Fibroblast of the aortic adventitia (primary cell): Measurements from ENCODE around the gene COASY. TPM values are rescaled to one million over a fixed set of nuclear protein-coding genes. Genes with fewer than 3 reads are reported as not detected.

Source experiments
- DNase-seq: peaks from one replicate; pipeline ENCODE4 v3.0.0-alpha.2; 2010; ENCODE audit warnings: low read depth
- H3K4me3 ChIP-seq: 2 replicates; pipeline ENCODE4 v1.5.1; 2011; ENCODE audit warnings: low read depth, mild to moderate bottlenecking, control low read depth, low read length, moderate library complexity
- total RNA-seq: library from RNA; depleted of rRNA; stranded (reverse); fragments of >200 nt; gene quantifications from 2 replicates; pipeline ENCODE4 v1.2.3, GENCODE V29; 2012; ENCODE audit warnings: low replicate concordance
- TF ChIP-seq, protein P1 (sequence below): IDR thresholded peaks from 2 replicates; pipeline ENCODE4 v1.5.1; 2011; ENCODE audit warnings: mild to moderate bottlenecking, low read length, control low read depth, inconsistent platforms; ENCODE audit not compliant: insufficient read depth

The COASY gene
- total RNA-seq, 1 donor = 19.1 TPM

DNA sequence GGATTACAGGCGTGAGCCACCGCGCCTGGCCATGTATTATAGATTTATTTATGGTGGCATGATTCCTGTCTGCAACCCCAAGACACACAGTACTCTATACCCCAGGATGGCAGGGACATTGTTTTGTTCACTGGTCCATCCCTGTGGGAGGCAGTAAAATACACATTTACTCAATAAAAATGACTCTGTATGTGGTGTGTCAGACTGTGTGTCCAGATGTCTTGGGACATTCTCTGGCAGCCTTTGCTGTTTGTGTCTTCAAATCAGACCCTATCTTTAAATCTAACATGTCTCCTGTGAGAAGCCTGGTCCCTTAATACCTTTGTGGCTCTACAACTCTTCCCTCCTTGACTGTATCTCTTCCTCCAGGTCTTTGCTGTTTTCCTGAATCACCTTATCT, 1.7 kb upstream of the COASY start:
- no peak for DNase-seq
- TF ChIP-seq, protein P1, sequence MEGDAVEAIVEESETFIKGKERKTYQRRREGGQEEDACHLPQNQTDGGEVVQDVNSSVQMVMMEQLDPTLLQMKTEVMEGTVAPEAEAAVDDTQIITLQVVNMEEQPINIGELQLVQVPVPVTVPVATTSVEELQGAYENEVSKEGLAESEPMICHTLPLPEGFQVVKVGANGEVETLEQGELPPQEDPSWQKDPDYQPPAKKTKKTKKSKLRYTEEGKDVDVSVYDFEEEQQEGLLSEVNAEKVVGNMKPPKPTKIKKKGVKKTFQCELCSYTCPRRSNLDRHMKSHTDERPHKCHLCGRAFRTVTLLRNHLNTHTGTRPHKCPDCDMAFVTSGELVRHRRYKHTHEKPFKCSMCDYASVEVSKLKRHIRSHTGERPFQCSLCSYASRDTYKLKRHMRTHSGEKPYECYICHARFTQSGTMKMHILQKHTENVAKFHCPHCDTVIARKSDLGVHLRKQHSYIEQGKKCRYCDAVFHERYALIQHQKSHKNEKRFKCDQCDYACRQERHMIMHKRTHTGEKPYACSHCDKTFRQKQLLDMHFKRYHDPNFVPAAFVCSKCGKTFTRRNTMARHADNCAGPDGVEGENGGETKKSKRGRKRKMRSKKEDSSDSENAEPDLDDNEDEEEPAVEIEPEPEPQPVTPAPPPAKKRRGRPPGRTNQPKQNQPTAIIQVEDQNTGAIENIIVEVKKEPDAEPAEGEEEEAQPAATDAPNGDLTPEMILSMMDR = no peak
- no peak overlapping the region for H3K4me3 ChIP-seq

DNA sequence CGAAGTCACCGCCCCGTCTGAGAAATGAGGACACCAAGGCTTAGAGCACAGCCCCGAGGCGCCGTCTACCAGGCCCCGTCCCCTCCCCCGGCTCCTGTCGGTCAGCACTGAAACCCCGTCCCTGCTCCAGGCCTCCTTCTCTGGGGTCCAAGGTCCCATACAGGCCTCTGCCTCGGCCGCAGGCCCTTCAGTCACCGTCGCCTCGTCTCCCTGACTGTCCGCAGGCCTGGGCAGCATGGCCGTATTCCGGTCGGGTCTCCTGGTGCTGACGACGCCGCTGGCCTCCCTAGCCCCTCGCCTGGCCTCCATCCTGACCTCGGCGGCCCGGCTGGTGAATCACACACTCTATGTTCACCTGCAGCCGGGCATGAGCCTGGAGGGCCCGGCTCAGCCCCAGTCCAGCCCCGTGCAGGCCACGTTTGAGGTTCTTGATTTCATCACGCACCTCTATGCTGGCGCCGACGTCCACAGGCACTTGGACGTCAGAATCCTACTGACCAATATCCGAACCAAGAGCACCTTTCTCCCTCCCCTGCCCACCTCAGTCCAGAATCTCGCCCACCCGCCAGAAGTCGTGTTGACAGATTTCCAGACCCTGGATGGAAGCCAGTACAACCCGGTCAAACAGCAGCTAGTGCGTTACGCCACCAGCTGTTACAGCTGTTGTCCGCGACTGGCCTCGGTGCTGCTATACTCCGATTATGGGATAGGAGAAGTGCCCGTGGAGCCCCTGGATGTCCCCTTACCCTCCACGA, 617 bp downstream of the COASY start:
- peak overlapping the region; percentile 97 for H3K4me3 ChIP-seq
- DNase-seq = peak; percentile 25

DNA sequence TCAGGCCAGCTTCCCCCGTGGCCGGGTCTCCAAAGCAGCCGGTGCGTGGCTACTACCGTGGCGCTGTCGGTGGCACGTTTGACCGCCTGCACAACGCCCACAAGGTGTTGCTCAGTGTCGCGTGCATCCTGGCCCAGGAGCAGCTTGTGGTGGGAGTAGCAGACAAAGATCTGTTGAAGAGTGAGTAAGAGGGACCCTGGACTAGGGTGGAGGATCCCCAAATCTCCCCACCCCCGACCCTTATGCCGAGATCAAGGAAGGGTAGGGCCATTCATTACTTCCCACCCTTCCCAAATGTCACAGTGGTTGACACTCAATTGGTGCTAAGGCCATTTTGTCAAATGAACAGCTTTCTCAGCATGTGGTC, 1.2 kb downstream of the COASY start:
- no peak for DNase-seq
- TF ChIP-seq, protein P1 = no peak
- peak overlapping the region; percentile 97 for H3K4me3 ChIP-seq

More for the DNA sequence above, 617 bp downstream of the COASY start:
- TF ChIP-seq, protein P1 = no peak

DNA sequence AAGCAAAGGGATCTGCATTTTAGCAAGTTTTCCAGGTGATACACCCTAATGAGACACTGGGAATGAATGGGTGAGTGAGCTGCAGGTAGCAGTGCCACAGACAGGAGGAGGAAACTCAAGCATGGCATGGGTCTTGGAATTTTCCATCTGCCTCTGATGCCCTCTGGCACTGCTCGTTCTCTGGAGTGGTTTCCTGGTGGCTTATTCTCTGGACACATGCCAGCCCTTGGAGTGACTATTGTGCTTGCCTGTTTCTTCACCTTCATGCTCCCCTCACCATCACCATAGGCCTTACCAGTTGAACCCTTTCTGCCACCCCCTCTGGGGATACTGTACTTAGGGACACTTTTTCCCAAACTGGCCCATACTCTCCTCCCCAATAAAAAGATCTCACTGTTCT, 1.6 kb downstream of the COASY start:
- TF ChIP-seq, protein P1 = no peak
- no peak for DNase-seq

DNA sequence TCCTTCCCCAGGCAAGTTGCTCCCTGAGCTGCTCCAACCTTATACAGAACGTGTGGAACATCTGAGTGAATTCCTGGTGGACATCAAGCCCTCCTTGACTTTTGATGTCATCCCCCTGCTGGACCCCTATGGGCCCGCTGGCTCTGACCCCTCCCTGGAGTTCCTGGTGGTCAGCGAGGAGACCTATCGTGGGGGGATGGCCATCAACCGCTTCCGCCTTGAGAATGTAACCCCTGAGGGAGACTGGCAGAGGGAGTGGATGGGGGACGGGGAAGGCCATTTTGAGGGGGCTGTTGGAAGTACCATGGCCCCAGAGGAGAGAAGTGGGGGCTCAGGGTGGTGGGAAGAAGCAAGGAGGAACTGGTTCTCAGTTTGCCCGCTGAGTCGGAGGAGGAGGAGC, 2.0 kb downstream of the COASY start:
- peak overlapping the region; percentile 22 for H3K4me3 ChIP-seq
- no peak for DNase-seq
- TF ChIP-seq, protein P1 = no peak

More for the DNA sequence above, 1.6 kb downstream of the COASY start:
- peak overlapping the region; percentile 97 for H3K4me3 ChIP-seq

DNA sequence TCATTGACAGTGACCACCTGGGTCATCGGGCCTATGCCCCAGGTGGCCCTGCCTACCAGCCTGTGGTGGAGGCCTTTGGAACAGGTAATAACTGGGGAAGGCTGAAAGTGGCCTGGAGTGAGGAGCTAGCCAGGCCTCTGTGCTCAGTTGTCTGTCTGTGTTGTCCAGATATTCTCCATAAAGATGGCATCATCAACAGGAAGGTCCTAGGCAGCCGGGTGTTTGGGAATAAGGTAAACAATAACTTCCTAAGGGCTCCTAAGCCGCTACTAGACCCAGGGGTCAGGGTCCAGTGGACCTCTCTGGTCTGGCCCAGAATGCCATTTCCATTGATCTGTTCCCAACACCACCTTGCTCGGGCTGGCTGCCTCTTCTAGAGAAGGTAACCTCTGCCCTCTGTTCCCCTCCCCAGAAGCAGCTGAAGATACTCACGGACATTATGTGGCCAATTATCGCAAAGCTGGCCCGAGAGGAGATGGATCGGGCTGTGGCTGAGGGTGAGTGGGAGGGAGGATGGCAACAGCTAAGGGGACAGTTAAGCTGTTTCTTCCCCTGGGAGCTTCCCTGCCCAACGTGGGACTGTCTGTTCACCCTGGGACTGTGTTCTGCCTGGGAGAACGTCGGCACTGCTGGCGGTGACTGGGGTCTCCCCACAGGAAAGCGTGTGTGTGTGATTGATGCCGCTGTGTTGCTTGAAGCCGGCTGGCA, 3.0 kb downstream of the COASY start:
- no peak for DNase-seq
- no peak overlapping the region for H3K4me3 ChIP-seq
- TF ChIP-seq, protein P1 = no peak
